Stimulated activated CD8-positive, alpha-beta memory T cell treated with anti-CD3 and anti-CD28 coated beads, Interleukin-15, amount 100 ng/mL, for 1 hour (primary cell): ENCODE data around the gene MYL11.
"Not testable (repeated sequence)": the region's sequence is repeated elsewhere in the genome, so short reads cannot be mapped to it uniquely, and the experiment has no call there.

Experiments used
- DNase-seq: peaks from one replicate; pipeline ENCODE4 v3.0.0-alpha.2; 2020; ENCODE audit warnings: low read depth

Gene MYL11

GRCh38 chr16:30374538-30374937 is at the start of gene MYL11:
Gene MYL11, plus strand, starts transcription at chr16:30374802. Its CDS starts 56 bp downstream, at chr16:30374858.
- no peak for DNase-seq

- peak; percentile 58 for DNase-seq
These were observed 40.1 kb upstream of the MYL11 start for GRCh38 chr16:30334473-30334989.

- peak; percentile 61 for DNase-seq
These were observed 39.5 kb upstream of the MYL11 start for GRCh38 chr16:30335028-30335597.

GRCh38 chr16:30335598-30336474 is 38.8 kb upstream of the MYL11 start:
- DNase-seq: no peak

GRCh38 chr16:30337964-30338357 is 36.6 kb upstream of the MYL11 start:
- DNase-seq: not testable (repeated sequence)

- DNase-seq: not testable (repeated sequence)
These were observed 35.9 kb upstream of the MYL11 start for GRCh38 chr16:30338715-30339114.

- no peak for DNase-seq
These were observed 34.0 kb upstream of the MYL11 start for GRCh38 chr16:30340621-30341020.

GRCh38 chr16:30341971-30342370 is 32.6 kb upstream of the MYL11 start:
- DNase-seq: not testable (repeated sequence)

- DNase-seq: no peak
These were observed 31.7 kb upstream of the MYL11 start for GRCh38 chr16:30342751-30343490.

GRCh38 chr16:30343491-30343820 is 31.1 kb upstream of the MYL11 start:
- DNase-seq: not testable (repeated sequence)

- DNase-seq: no peak
These were observed 28.3 kb upstream of the MYL11 start for GRCh38 chr16:30346286-30346685.

GRCh38 chr16:30348113-30348512 is 26.5 kb upstream of the MYL11 start:
- no peak for DNase-seq

GRCh38 chr16:30348929-30349328 is 25.7 kb upstream of the MYL11 start:
- DNase-seq: no peak

- no peak for DNase-seq
These were observed 24.9 kb upstream of the MYL11 start for GRCh38 chr16:30349675-30350074.

GRCh38 chr16:30350134-30350871 is 24.3 kb upstream of the MYL11 start:
- no peak for DNase-seq

GRCh38 chr16:30351001-30351441 is 23.6 kb upstream of the MYL11 start:
- no peak for DNase-seq

- no peak for DNase-seq
These were observed 22.8 kb upstream of the MYL11 start for GRCh38 chr16:30351586-30352419.

GRCh38 chr16:30352488-30353401 is 21.9 kb upstream of the MYL11 start:
- DNase-seq: no peak

- no peak for DNase-seq
These were observed 21.0 kb upstream of the MYL11 start for GRCh38 chr16:30353438-30354129.
